Measurements from ENCODE around the gene C22orf39.

C22orf39 gene

DNA sequence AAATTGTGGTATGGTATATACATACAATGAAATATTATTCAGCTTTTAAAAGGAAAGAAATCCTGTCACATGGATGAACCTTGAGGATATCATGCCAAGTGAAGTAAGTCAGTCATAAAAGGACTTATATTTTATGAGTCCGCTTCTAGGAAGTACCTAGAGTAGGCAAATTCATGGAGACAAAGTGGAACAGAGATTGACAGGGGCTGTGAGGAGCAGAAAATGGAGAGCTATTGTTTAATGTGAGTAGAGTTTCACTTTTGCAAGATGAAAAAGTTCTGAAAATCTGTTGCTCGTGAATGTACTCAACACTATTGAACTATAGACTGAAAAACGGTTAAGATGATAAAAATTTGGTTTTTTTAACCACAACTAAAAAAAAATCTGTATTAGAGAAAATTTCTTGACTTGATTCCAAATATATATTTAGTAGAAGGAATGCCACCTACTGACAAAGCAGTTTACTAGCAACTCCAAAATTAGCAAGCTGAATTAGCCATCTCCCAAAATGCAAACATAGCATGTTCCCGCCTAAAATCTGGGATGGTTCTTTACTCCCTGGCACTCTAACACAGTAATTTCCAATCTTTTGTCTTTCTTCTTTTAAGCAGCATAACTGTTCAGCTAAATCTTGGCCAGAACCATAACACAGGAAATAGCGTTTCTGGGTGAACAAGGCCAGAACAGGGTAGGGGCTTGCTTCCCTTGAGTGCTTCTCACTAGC is 30.0 kb upstream of the C22orf39 start:
- in situ Hi-C loops (cut with MboI; ENCODE audit: low sequenced_read_pairs, unreplicated experiment): loop anchor here (10.0 kb wide), 1 partner anchor 293 kb away; no protein-coding TSS in a partner anchor
- TF ChIP-seq CTCF (IDR thresholded peaks at IDR 0.05; ENCODE audit: borderline replicate concordance, control extremely low read depth, extremely low read depth, insufficient read depth, missing control alignments): peak; percentile 26
- no peak for DNase-seq (ENCODE audit: low spot score)

DNA sequence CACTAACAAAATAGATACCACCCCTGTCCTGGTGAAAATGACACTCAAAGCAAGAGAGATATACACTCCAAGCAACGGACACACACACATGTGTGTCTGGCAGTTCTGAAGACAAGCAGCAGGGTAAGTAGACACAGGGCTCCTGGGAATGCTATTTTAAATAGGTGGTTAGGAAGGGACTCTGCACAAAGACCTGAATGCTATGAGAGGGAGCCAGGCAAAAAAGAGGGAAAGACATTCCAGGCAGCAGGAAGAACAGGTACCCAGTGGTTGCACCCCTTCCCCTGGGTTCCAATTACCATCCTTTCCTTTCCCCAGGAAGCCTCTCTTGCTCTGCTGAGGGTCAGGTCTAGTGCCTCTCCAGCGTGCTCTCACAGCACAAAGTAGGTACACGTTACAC is 28.5 kb upstream of the C22orf39 start:
- in situ Hi-C loops (cut with MboI; ENCODE audit: low sequenced_read_pairs, unreplicated experiment): loop anchor here (10.0 kb wide), 1 partner anchor 291 kb away; no protein-coding TSS in a partner anchor

DNA sequence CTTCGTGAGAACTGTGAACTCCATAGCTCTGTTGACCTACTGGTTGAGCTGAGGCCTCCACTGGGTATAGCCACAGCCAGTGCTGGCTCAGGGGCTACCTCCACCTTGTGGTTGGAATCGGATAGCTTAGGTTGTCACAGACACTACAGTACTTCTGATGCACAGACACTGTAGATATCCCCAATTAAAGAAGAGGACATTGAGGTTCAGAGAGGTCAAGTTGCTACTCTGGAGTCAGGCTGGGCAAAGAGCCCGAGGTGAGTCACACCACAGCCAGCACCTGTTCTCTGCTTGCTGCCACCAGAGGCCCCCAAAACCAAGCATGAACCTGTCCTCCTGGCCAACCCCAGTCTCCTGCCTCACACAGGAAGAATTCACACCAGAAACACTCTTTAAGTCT is 26.1 kb upstream of the C22orf39 start:
- TF ChIP-seq CTCF (IDR thresholded peaks at IDR 0.05; ENCODE audit: borderline replicate concordance, control extremely low read depth, extremely low read depth, insufficient read depth, missing control alignments): no peak
- in situ Hi-C loops (cut with MboI; ENCODE audit: low sequenced_read_pairs, unreplicated experiment): loop anchor here (10.0 kb wide), 1 partner anchor 289 kb away; no protein-coding TSS in a partner anchor
- DNase-seq (ENCODE audit: low spot score): no peak

More for the DNA sequence above, 28.5 kb upstream of the C22orf39 start:
- no peak for DNase-seq (ENCODE audit: low spot score)
- no peak for TF ChIP-seq CTCF (IDR thresholded peaks at IDR 0.05; ENCODE audit: borderline replicate concordance, control extremely low read depth, extremely low read depth, insufficient read depth, missing control alignments)

DNA sequence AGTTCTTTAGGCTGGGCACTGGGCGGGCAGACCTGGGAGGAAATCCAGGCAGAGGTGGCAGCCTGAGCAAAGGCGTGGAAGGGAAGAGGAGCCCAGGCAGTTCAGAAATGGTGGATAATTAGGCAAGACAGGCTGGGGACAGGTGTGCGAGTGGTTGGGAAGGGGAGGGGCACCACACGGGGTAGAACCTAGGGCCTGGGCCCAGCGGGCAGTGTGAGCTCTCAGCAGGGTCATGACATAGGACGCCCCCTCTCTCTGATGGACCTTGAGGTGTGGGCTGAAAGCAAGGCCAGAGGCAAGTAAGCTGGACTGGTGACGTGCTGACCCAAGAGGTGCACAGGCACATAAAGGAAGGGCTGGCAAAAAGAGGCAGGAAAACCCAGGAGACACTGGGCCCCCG is 24.7 kb upstream of the C22orf39 start:
- no peak for TF ChIP-seq CTCF (IDR thresholded peaks at IDR 0.05; ENCODE audit: borderline replicate concordance, control extremely low read depth, extremely low read depth, insufficient read depth, missing control alignments)
- in situ Hi-C loops (cut with MboI; ENCODE audit: low sequenced_read_pairs, unreplicated experiment): loop anchor here (10.0 kb wide), 1 partner anchor 287 kb away; no protein-coding TSS in a partner anchor
- DNase-seq (ENCODE audit: low spot score): no peak

DNA sequence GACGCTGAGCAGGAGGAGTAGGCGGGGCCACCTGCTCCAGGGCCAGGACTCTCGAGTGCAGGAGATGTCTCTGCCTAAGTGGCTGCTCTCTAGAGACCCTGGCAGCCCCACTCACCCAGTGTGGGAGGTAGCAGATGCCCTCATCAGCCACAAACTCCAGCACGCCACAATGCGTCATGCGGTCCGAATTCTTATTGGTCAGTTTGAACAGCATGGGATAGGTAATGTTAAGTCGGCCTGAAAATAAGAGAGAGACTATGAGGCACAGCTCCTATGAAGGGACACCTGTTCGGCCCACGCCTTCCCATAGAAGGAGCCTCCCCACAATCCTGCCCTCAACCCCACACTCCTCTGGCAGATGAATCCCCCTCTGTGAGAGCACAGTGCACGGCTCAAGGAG is 24.1 kb upstream of the C22orf39 start:
- DNase-seq (ENCODE audit: low spot score): no peak
- TF ChIP-seq CTCF (IDR thresholded peaks at IDR 0.05; ENCODE audit: borderline replicate concordance, control extremely low read depth, extremely low read depth, insufficient read depth, missing control alignments): no peak
- in situ Hi-C loops (cut with MboI; ENCODE audit: low sequenced_read_pairs, unreplicated experiment): loop anchor here (10.0 kb wide), 1 partner anchor 287 kb away; no protein-coding TSS in a partner anchor

DNA sequence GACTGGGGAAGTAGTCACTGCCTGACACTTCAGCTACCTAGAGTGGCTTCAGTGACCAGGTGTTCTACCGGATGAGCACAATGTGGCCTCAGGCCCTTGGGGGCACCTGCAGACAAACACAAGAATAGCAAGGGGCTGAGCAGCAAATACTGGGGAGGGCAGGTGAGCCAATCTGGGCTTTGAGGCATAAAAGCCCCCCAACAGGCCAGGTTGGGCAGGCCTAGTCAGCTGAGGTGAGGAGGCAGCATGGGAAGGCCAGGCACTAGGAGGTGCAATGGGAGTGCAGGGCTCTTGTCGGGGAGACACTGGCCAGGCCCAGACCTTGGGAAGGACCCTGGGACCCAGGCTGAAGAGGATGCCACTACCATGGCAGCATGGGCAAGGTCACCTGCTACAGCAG is 22.5 kb upstream of the C22orf39 start:
- no peak for DNase-seq (ENCODE audit: low spot score)
- no peak for TF ChIP-seq CTCF (IDR thresholded peaks at IDR 0.05; ENCODE audit: borderline replicate concordance, control extremely low read depth, extremely low read depth, insufficient read depth, missing control alignments)
- in situ Hi-C loops (cut with MboI; ENCODE audit: low sequenced_read_pairs, unreplicated experiment): loop anchor here (10.0 kb wide), 1 partner anchor 285 kb away; no protein-coding TSS in a partner anchor
